Superior temporal gyrus (tissue), 1 donor: ENCODE data around the gene BRIP1.
"Not testable (repeated sequence)": the region's sequence is repeated elsewhere in the genome, so short reads cannot be mapped to it uniquely, and the experiment has no call there.

Experiments used
- DNase-seq: peaks from one replicate; pipeline ENCODE4 v3.0.0-alpha.2; 2016; ENCODE audit errors: extremely low spot score

The BRIP1 gene

DNA sequence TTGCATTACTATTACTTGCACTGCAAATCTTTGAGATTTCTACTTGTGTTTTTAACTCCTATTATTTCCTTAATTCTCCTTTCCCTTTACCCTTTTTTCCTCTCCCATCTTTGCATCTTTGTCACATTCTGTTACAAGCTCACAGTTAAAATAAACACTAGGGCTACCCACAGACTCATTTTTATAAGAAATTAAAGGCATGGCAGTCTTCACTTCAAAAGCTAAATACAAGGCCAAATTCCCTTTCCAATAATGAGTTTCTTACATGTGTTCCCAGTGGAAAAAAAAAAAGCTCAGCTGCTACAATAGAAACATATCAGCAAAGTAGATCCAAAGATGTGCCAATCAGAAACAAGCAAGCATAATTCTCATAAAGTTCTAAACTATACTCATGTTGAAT, 3.7 kb upstream of the BRIP1 start:
- DNase-seq, result no peak

GRCh38 chr17:61863801-61864126, 436 bp upstream of the BRIP1 start:
- no peak for DNase-seq

GRCh38 chr17:61862105-61862574, 1.2 kb downstream of the BRIP1 start:
- no peak for DNase-seq

- not testable (repeated sequence) for DNase-seq
These were observed 2.9 kb downstream of the BRIP1 start for GRCh38 chr17:61860397-61860796.

DNA sequence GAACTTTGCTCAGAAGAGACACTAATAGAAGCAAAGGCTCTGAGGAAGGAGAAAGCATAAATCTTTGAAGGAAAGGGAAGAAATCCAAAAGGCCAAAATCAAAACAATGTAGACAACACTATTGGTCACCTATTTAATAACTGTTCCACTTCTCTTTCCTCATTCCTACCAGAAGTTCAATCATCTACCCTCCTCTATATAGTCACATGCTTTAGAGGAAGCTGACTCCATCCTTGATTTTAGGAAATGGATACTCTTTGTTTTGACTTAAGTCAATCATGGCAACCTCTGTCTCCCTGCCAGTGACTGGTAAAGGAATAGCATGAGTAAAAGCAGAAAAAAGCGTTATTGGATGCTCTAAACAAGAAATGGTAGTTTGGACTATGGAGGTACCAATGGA, 7.3 kb downstream of the BRIP1 start:
- no peak for DNase-seq

- DNase-seq, result no peak
These were observed 10.5 kb downstream of the BRIP1 start for GRCh38 chr17:61852857-61853256.

GRCh38 chr17:61849674-61850073, 13.7 kb downstream of the BRIP1 start:
- no peak for DNase-seq

GRCh38 chr17:61848896-61849295, 14.4 kb downstream of the BRIP1 start:
- no peak for DNase-seq

GRCh38 chr17:61848247-61848646, 15.1 kb downstream of the BRIP1 start:
- DNase-seq, result no peak

DNA sequence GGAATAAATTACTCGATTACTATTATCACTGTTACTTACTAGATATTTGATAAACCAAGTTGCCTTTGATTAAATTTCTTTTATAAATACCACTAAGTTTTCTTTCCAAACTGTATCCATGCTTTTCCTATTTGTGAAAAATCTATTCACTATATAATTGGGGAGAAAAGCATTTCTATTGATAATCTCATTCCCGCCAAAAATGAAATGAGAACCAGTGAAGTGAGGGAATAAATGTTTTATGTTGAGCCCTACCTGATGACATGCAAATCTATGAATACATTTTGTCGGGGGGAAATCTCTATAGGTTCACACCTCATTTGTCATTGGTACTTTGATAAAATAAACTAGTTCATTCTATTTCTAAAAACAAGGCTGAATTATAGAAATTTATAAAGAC, 15.7 kb downstream of the BRIP1 start:
- DNase-seq, result no peak

GRCh38 chr17:61846761-61847375, 16.5 kb downstream of the BRIP1 start:
- no peak for DNase-seq

GRCh38 chr17:61846088-61846487, 17.2 kb downstream of the BRIP1 start:
- no peak for DNase-seq

- DNase-seq, result no peak
These were observed 19.9 kb downstream of the BRIP1 start for GRCh38 chr17:61843435-61843834.

- no peak for DNase-seq
These were observed 20.4 kb downstream of the BRIP1 start for GRCh38 chr17:61842899-61843298.

DNA sequence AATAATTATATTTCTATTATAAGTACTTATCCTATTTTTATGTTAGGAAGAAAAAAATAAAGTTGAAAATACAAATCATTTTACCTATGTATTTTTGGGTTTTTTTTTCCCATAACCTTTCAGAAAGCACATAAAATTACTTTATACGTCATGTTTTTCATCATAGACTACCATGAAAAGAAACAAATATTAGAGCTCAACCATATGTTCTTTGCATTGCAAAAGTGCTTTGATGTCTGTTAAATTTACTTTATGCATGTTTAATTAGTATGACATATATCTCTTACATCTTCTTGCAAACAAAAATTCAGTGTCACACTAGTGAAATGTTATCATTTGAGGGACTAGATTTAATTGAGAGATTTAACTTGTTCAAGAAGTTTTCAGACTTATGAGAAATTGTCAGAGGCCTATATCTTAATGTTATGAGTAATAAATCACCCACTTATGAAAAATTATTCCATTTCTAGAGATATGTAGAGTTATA, 24.0 kb downstream of the BRIP1 start:
- no peak for DNase-seq

DNA sequence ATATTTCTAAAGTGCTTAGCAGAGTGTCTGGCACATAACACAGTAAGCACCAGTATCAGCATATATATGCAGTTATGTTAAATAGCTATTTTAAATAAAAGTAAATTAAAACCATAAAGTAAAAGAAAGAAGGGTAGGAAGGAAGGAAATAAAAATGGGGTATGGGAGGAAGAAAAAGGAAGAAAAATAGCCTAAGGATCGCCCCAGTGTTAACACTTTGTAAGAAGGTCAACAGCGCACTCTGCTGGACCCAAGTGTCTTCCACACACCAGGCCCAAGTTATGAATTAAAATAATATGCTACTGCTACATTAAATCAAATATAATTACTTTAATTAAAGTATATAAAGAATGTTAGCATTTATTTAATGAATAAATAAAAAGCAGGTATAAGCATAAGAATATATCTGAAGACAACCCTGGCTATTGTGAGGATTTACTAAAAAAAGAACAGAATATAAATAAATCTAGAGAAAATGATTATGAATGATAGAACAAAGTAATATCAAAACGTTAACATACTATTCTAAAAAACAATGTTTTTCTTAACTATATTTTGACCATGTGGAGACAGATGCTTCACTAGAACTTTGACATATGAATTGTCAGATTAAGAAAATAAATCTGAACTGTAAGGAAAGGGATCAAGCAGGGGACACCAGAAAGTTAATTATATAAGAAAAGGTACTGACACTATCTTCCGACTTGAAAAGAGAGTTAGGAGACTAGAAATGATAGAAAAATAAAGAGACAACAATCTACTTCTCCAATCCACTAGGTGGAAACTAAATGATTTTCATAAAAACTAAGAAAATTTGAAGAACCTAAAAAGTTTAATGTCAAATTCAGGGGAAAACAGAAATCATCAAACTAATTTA, 25.9 kb downstream of the BRIP1 start:
- DNase-seq, result peak; percentile 35

- DNase-seq, result no peak
These were observed 26.8 kb downstream of the BRIP1 start for GRCh38 chr17:61836266-61837174.

DNA sequence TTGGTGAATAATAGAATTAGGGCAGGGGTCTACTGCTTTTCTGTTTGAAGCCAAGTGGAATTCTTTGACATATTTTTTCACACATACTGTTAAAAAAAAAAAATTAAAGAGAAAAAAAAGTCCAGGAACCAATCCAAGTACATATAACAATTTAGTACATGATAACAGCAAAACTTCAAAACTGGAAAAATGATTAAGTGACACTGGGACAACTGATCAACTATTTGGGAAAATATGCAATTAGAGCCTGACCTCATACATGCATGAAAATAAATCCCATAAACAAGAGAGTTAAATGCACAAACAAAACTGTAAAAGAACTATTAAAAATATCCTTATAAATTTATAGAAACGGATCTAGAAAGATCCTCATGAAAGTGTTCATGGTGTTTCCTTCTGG, 27.7 kb downstream of the BRIP1 start:
- DNase-seq, result no peak

- DNase-seq, result no peak
These were observed 28.7 kb downstream of the BRIP1 start for GRCh38 chr17:61834610-61835009.

DNA sequence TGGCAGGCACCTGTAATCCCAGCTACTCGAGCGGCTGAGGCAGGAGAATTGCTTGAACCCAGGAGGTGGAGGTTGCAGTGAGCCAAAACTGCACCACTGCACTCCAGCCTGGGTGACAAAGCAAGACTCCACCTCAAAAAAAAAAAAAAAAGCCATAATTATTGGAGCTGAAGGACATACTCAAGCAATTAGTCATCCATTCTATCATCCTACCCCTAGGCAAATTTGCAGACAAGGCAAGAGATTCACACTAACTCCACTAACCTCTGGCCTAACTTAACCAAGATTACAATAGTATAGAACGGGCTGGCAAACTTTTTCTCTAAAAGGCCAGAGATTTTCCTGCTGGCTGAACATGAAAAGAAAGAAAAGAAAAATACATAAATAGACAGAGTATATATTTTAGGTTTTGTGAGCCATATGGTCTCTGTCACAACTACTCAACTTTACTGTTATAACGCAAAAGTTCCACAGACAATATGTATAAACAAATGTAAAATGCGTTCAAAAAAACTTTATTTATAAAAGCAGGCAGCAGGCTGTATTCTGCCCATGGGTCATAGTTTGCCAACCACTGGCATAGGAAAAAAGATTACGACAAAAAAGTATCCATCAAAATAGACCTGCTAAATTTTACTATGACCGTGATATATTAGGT, 29.7 kb downstream of the BRIP1 start:
- no peak for DNase-seq

GRCh38 chr17:61832463-61832862, 30.9 kb downstream of the BRIP1 start:
- no peak for DNase-seq

- DNase-seq, result no peak
These were observed 32.2 kb downstream of the BRIP1 start for GRCh38 chr17:61831099-61831498.
